HG03066 (cell line): ENCODE data around the gene BASP1.
A peak's percentile ranks its signal among the peaks of the same experiment; 100 is the strongest.
"Not testable (repeated sequence)": the region's sequence is repeated elsewhere in the genome, so short reads cannot be mapped to it uniquely, and the experiment has no call there.

ENCODE experiments used
- ATAC-seq: cut with Tn5 transposase; IDR thresholded peaks from one replicate; pipeline ENCODE4 v1.9.1; 2021; ENCODE audit warnings: low read depth; ENCODE audit not compliant: unreplicated experiment

The BASP1 gene

DNA sequence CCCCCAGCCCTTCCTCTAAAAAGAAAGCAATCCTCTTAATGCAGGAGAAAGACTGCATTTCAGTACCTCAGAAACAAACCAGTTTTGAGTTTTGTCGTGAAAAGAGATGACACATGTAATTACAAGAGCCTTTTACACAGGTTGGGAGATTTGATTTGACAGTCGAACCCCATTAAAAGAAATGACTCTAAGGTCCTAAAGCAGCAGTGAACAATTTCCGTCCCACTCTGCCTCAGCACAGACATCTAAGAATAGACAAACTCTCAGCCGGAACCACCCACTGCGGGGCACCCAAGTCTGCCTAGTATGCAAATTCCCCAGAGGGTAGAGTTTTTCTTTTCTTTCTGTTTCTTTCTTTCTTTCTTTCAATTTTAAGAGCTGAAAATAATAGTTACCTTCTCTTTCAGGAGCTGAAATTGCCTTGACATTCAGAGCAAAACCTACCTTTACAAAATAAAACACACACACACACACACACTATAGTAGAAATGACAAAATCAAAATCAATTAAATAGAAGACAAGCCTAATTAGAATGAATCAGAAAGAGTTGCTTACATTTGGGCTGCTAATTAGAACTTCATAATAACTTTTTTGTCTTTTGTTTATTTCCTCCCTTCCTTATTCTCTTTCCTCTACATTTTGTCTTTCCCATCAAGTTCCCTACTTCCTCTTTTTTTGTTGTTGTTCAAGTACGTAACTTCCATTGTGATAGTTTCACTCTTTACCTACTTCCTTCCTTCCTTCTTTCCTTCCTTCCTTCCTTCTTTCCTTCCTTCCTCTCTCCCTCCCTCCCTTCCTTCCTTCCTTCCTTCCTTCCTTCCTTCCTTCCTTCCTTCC lies 65.1 kb downstream of the BASP1 start:
- ATAC-seq: peak; percentile 94

DNA sequence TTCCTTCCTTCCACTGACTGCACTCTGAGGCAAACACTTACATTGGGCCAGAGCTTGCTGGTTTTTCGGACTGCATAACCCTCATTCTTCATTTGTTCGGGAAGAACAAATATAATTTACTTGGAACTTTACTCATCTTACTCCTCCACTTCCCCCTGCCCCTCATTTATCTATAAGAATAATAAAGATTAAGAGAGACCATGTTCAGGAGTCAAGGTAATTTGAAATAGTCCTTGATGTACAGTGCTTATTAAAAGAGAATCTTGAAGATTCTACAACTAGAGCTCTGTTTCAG lies 65.6 kb downstream of the BASP1 start:
- no peak for ATAC-seq

- no peak for ATAC-seq
These were observed 70.2 kb downstream of the BASP1 start for GRCh38 chr5:17287501-17288155.

DNA sequence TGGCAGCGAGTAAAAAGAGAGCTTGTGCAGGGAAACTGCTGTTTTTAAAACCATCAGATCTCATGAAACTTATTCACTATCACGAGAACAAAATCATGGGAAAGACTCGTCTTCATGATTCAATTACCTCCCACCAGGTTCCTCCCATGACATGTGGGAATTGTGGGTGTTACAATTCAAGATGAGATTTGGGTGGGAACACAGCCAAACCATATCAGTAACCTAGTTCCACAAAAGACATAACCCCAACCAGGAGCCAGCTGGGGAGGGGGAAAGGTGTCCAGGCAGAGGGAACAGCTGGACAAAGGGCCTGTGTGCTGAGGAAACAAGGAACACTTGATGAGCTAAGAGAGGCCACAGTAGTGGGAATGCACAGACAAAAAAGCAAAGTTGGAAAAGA lies 71.1 kb downstream of the BASP1 start:
- no peak for ATAC-seq

GRCh38 chr5:17289681-17290539 lies 72.5 kb downstream of the BASP1 start:
- no peak for ATAC-seq

- no peak for ATAC-seq
These were observed 73.1 kb downstream of the BASP1 start for GRCh38 chr5:17290540-17290974.

- ATAC-seq: no peak
These were observed 75.1 kb downstream of the BASP1 start for GRCh38 chr5:17292434-17293015.

DNA sequence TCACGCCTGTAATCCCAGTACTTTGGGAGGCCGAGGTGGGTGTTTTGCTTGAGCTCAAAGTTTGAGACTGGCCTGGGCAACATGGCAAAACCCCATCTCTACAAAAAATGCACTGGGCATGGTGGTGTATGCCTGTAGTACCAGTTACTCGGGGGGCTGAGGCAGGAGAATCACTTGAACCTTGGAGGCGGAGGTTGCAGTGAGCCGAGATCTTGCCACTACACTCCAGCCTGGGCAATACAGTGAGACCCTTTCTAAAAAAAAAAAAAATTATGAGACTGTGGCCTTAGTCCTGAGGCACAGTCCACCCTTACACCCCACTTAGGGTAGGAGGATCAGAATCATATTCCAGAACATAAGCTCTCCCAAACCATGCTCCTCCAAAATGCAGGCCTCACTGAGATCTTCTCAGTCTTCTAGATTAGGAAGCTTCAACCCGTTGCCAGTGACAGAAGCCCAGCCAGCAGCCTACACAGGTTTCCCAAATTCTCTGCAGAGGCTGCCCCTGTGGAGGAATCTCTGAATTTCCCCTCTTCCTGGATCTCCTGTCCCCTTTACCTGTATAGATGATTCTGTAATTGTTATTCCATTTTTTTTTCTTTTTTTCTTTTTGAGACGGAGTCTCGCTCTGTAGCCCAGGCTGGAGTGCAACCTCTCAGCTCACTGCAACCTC lies 77.3 kb downstream of the BASP1 start:
- no peak for ATAC-seq

- ATAC-seq: no peak
These were observed 78.2 kb downstream of the BASP1 start for GRCh38 chr5:17295671-17296070.

GRCh38 chr5:17302106-17302505 lies 84.7 kb downstream of the BASP1 start:
- no peak for ATAC-seq

GRCh38 chr5:17302604-17303003 lies 85.2 kb downstream of the BASP1 start:
- no peak for ATAC-seq

GRCh38 chr5:17304282-17304681 lies 86.9 kb downstream of the BASP1 start:
- no peak for ATAC-seq

DNA sequence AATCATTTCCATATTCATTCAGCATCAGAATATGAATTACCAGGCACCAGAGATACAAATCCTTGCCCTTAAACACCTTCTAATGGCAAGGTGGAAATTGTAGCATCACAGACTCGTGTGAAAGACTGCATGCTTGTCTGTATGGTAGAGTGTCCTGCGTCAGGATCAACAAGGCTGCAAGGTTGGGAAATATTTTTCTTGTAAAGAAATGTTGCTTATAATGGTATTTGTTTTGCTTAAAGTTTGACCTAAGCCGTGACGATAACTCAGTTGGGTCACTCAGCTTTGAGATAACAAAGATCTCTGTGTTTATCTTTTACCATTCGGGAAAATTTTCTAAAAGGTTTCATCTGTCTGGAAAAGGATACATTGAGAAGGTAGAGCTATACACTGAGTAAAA lies 87.6 kb downstream of the BASP1 start:
- ATAC-seq: no peak

- ATAC-seq: no peak
These were observed 88.7 kb downstream of the BASP1 start for GRCh38 chr5:17305964-17306725.

DNA sequence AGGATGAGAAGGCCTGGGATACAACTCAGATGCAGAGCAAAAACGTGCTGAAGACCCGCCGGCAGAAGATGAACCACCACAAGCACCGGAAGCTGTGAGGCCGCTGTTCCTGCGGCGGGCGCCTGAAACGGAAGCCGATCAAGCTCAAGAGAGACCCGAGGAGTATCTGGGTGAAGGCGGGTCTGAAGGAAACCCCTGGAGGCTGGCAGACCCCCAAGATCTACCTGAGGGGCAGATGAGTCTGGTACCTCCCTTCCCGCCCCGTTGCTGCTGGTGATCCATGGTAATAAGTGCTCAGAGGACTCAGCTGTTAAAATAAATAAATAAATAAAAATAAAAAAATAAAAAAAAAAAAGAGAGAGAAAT lies 89.3 kb downstream of the BASP1 start:
- no peak for ATAC-seq

- ATAC-seq: not testable (repeated sequence)
These were observed 90.0 kb downstream of the BASP1 start for GRCh38 chr5:17307440-17307839.

GRCh38 chr5:17308326-17309065 lies 91.1 kb downstream of the BASP1 start:
- no peak for ATAC-seq

GRCh38 chr5:17309462-17309861 lies 92.0 kb downstream of the BASP1 start:
- no peak for ATAC-seq

DNA sequence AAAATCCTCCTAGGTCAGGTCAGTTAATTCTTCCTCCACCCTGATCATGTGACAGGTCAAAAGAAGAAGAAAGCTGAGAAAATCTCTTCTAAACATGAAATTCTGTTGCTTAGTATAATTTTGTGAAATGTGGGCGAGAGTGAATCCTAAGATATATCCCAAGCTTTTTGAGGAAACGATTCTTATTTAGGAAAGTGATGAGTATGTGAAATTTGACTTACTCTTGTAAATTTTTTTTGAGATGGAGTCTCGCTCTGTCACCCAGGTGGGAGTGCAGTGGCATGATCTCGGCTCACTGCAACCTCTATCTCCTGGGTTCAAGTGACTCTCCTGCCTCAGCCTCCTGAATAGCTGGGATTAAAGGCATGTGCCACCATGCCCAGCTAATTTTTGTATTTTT lies 93.1 kb downstream of the BASP1 start:
- ATAC-seq: not testable (repeated sequence)
